A673 (cell line): Measurements from ENCODE around the gene VPS13C. TPM values are rescaled to one million over a fixed set of nuclear protein-coding genes. Genes with fewer than 3 reads are reported as not detected.

Source experiments
- BruUV-seq: library from RNA; stranded (reverse); fragments of 400-500 nt; replicated peaks from 2 replicates; lab custom pipeline; 2021; lab: Mats Ljungman, UMichigan
- CTCF ChIA-PET: fragments of 300-600 bp; sonication (Branson Sonifier 250); formaldehyde crosslinking; loops from one replicate; lab custom pipeline; 2022; ENCODE audit warnings: antibody characterized with exemption; lab: Charles Lee
- POLR2A ChIA-PET: fragments of 300-600 bp; sonication (Branson Sonifier 250); formaldehyde crosslinking; loops from one replicate; lab custom pipeline; 2022; ENCODE audit warnings: antibody characterized with exemption; ENCODE audit not compliant: low non-redundant PET; lab: Charles Lee
- DNase-seq: peaks from one replicate; pipeline ENCODE4 v3.0.0-alpha.2; 2015; ENCODE audit warnings: low spot score
- H3K27ac ChIP-seq: fragments of 200-600 bp; sonication (generic); 2 replicates; pipeline ENCODE4 v1.5.1; 2016; ENCODE audit warnings: mixed run types, low read depth, mild to moderate bottlenecking, mixed read lengths, antibody characterized with exemption, low read length; ENCODE audit not compliant: poor library complexity, severe bottlenecking
- H3K27me3 ChIP-seq: fragments of 200-600 bp; sonication (generic); replicated peaks from 2 replicates; pipeline ENCODE4 v1.6.1; 2017; ENCODE audit warnings: mixed run types, low read depth, mild to moderate bottlenecking, mixed read lengths, antibody characterized with exemption, low read length; ENCODE audit not compliant: insufficient read depth, poor library complexity
- H3K36me3 ChIP-seq: fragments of 200-600 bp; sonication (generic); 2 replicates; pipeline ENCODE4 v1.6.1; 2016; ENCODE audit warnings: mixed run types, mild to moderate bottlenecking, mixed read lengths, antibody characterized with exemption, low read length; ENCODE audit not compliant: insufficient read depth, poor library complexity, severe bottlenecking
- H3K4me1 ChIP-seq: fragments of 200-600 bp; sonication (generic); 2 replicates; pipeline ENCODE4 v1.6.1; 2017; ENCODE audit warnings: mixed run types, mild to moderate bottlenecking, mixed read lengths, antibody characterized with exemption, low read length; ENCODE audit not compliant: insufficient read depth, poor library complexity, severe bottlenecking
- H3K4me3 ChIP-seq: fragments of 200-600 bp; sonication (generic); 2 replicates; pipeline ENCODE4 v1.5.1; 2016; ENCODE audit warnings: low read depth, mixed run types, mild to moderate bottlenecking, mixed read lengths, low read length; ENCODE audit not compliant: poor library complexity, severe bottlenecking
- H3K9me3 ChIP-seq: fragments of 200-600 bp; sonication (generic); 2 replicates; pipeline ENCODE4 v1.6.1; 2016; ENCODE audit warnings: mixed run types, low read depth, mild to moderate bottlenecking, mixed read lengths, antibody characterized with exemption, low read length; ENCODE audit not compliant: poor library complexity, severe bottlenecking
- EZH2 ChIP-seq: fragments of 200-600 bp; sonication (generic); IDR thresholded peaks from 2 replicates; pipeline ENCODE4 v1.6.1; 2017; ENCODE audit warnings: borderline replicate concordance, low read depth, mild to moderate bottlenecking, mixed read lengths, antibody characterized with exemption, low read length; ENCODE audit not compliant: poor library complexity, severe bottlenecking
- intact Hi-C: fragments of 100-400 bp; cut with micrococcal nuclease; formaldehyde crosslinking; loops from one replicate; pipeline ENCODE4 v1.10.0; 2022; ENCODE audit not compliant: unreplicated experiment
- total RNA-seq: library from RNA; stranded (reverse); gene quantifications from 2 replicates; pipeline ENCODE4 v1.2.3, GENCODE V29; 2021
- TF ChIP-seq, protein P1 (sequence below): fragments of 300-800, 200-600 bp; sonication (generic); conservative IDR thresholded peaks from 2 replicates; pipeline ENCODE4 v1.5.1; 2017; ENCODE audit warnings: low read depth, mild to moderate bottlenecking, antibody characterized with exemption, low read length, moderate library complexity, mixed read lengths

The VPS13C gene
- total RNA-seq, 1 experiment from 2014 or later = 31.0 TPM

DNA sequence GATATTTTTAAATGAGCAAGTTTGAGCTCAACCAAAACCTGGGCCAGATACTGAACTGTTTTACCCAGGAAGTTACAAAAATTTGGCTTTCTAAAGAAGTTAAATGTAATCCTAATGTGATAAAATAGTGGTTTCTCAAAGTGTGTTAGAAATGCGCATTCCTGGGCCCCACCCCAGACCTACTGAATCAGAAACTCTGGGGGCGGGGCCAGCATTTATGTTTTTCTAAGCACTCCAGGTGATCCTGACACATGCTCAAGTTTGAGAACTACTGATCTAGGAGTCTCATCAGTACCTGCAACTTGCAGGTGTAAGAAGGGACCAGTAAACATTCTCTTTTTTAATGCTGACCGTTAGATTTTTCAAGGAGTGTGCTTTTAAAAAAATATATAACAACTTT lies 190.6 kb downstream of the VPS13C start:
- Histone ChIP-seq H3K27me3 (no peaks in the 10 kb centered on the region), H3K4me3 (no peak overlapping the region), H3K27ac (no peak overlapping the region), H3K4me1 (no peaks in the 10 kb centered on the region), H3K36me3 (no peaks in the 10 kb centered on the region), H3K9me3 (no peaks in the 10 kb centered on the region)
- intact Hi-C loops = loop anchor here (5.0 kb wide), 2 partner anchors 203 to 383 kb away; no protein-coding TSS in a partner anchor
- DNase-seq = no peak
- CTCF ChIA-PET = no interaction called here
- POLR2A ChIA-PET = no interaction called here
- no peak for TF ChIP-seq EZH2
- TF ChIP-seq, protein P1, sequence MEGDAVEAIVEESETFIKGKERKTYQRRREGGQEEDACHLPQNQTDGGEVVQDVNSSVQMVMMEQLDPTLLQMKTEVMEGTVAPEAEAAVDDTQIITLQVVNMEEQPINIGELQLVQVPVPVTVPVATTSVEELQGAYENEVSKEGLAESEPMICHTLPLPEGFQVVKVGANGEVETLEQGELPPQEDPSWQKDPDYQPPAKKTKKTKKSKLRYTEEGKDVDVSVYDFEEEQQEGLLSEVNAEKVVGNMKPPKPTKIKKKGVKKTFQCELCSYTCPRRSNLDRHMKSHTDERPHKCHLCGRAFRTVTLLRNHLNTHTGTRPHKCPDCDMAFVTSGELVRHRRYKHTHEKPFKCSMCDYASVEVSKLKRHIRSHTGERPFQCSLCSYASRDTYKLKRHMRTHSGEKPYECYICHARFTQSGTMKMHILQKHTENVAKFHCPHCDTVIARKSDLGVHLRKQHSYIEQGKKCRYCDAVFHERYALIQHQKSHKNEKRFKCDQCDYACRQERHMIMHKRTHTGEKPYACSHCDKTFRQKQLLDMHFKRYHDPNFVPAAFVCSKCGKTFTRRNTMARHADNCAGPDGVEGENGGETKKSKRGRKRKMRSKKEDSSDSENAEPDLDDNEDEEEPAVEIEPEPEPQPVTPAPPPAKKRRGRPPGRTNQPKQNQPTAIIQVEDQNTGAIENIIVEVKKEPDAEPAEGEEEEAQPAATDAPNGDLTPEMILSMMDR = no peak
- BruUV-seq = no TSS peak

DNA sequence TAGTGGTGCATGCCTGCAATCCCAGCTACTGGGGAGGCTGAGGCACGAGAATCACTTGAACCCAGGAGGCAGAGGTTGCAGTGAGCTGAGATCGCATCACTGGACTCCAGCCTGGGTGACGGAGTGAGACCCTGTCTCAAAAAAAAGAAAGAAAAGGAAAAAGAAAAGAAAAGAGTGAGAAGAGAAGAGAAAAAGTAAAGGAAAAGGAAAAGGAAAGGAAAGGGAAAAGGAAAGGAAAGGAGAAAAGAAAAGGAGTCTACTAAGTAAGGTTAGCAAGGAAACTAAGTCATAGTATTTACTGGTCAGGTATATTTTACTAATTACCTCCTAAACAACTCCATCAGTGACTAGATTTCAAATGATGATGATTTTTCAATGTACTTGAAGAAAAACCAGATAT lies 198.3 kb downstream of the VPS13C start:
- H3K27me3 ChIP-seq = no peaks in the 10 kb centered on the region
- no peak for DNase-seq
- TF ChIP-seq EZH2 = no peak
- TF ChIP-seq, protein P1 = no peak
- no TSS peak for BruUV-seq
- peaks cover 3% of the 10 kb centered on the region for H3K4me1 ChIP-seq
- no peak overlapping the region for H3K27ac ChIP-seq
- POLR2A ChIA-PET = interaction anchor here (0.6 kb wide), 1 partner anchor 509 kb away, joined by 3 read pairs; no protein-coding TSS in a partner anchor
- intact Hi-C loops = no loop called here
- H3K36me3 ChIP-seq = no peaks in the 10 kb centered on the region
- no peak overlapping the region for H3K4me3 ChIP-seq
- CTCF ChIA-PET = no interaction called here
- no peaks in the 10 kb centered on the region for H3K9me3 ChIP-seq

DNA sequence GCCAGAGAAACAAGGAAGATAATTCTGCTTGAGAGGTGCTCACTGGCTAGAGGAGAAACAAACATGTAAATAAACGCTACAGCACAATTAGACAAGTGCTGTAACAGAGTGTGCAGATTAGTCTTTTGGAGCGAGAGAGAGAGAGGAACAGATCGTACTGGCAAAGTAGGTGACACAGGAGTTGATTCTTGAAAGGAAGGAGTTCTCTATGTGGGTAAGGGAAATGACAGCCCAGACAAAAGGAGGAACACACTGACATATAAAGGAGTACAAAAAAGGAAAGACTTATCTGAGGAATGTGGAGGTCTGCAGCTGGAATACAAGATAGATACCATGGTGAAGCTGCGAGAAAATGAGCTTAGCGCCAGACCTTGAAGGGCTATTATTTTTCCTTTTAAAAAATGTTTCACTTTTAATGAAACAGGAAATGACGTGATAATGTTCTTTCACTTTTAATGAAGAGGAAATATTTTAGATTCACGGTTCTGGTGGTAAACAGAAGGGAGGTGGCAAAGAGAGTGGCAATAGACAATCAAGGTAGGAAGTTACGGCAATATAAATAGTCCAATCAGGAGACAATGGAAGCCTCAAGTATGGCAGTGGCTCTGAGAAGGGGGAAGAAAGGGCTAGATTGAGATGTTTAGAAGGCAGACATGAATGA lies 202.9 kb downstream of the VPS13C start:
- ChIA-PET POLR2A (no interaction called here), CTCF (interaction anchor here (0.9 kb wide), 1 partner anchor 23 kb away, joined by 3 read pairs; no protein-coding TSS in a partner anchor)
- Histone ChIP-seq H3K9me3 (no peaks in the 10 kb centered on the region), H3K36me3 (no peaks in the 10 kb centered on the region), H3K27me3 (no peaks in the 10 kb centered on the region), H3K27ac (peak overlapping the region; percentile 76), H3K4me1 (peaks cover 7% of the 10 kb centered on the region), H3K4me3 (peak overlapping the region; percentile 18)
- peak; percentile 65 for DNase-seq
- intact Hi-C loops = no loop called here
- TF ChIP-seq EZH2 = no peak
- TF ChIP-seq, protein P1 = no peak
- no TSS peak for BruUV-seq
